Measurements from ENCODE around the gene SUGP1.

SUGP1 gene

DNA sequence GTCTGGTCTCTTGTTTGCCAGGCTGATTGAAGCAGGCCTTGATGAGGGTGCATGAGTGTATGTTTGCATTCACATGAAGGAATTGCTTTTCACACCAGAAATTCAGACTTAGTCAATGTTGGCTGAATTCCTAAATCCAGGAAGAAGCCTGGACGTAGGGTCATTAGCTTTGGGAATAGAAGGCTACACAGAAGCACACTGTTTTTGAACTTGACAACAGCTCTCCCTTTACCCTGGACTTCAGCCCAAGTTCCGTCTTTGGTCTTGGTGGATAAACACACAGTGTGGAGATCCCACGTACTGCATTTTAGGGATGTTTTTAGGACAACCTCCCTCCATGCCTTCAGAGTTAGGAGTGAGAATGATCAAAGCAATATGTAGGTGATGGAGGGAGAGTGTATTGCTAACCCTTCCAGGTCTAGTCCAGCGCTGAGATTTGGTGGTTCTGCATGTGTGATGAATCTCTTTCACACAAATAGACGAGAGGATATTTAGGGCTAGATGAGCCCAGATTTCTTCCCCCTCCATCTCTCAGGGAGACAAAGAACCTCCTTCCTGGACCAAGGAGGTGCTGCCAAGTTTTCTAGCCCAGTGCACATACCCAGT, 70.0 kb downstream of the SUGP1 start:
- no peak for DNase-seq (ENCODE audit: low read depth in 2 of 2)
- no peak for TF ChIP-seq CTCF (IDR thresholded peaks at IDR 0.05; ENCODE audit: low read depth, low read length)

DNA sequence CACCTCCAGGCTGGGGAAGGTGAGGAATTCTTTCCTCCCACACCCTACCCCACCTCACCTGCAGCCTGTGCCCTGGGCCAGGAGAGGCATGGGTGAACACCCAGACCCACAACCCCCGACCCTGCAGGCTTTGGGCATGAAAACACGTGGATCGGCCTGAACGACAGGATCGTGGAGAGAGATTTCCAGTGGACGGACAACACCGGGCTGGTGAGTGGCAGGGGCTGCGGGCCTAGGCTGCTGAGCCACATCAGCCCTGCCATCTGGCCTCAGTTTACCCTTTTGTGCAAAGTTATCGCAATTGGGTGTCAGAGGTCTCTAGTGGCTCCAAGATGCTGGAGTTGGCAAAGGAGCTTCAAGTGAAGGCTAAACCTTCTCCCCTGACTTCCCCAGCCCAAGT, 79.8 kb downstream of the SUGP1 start:
- no peak for TF ChIP-seq CTCF (IDR thresholded peaks at IDR 0.05; ENCODE audit: low read depth, low read length)
- H3K4me3 ChIP-seq (replicated peaks in 1 of 2; ENCODE audit: low read depth in 2 of 2, low read length in 2 of 2): no peak overlapping the region
- no peak for DNase-seq (ENCODE audit: low read depth in 2 of 2)

More for the DNA sequence above, 70.0 kb downstream of the SUGP1 start:
- no peak overlapping the region for H3K4me3 ChIP-seq (replicated peaks in 1 of 2; ENCODE audit: low read depth in 2 of 2, low read length in 2 of 2)

DNA sequence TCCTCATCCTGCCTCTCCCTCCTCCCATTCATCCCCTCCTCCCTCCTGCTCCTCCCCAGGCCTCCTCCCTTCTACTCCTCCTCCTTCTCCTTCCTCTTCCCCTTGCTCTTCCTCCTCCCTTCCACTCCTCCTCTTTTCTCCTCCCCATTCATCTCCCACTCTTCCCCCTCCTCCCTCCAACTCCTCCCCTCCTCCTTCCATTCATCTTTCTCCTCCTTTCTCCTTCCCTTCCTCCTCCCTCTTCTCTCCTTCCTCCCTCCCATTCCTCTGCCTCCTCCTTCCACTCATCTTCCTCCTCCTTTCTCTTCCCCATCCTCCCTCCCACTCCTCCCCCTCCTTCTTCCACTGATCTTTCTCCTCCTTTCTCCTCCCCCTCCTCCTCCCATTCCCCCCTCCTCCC, 80.6 kb downstream of the SUGP1 start:
- H3K4me3 ChIP-seq (replicated peaks in 1 of 2; ENCODE audit: low read depth in 2 of 2, low read length in 2 of 2): no peak overlapping the region
- TF ChIP-seq CTCF (IDR thresholded peaks at IDR 0.05; ENCODE audit: low read depth, low read length): no peak
- DNase-seq (ENCODE audit: low read depth in 2 of 2): no peak

DNA sequence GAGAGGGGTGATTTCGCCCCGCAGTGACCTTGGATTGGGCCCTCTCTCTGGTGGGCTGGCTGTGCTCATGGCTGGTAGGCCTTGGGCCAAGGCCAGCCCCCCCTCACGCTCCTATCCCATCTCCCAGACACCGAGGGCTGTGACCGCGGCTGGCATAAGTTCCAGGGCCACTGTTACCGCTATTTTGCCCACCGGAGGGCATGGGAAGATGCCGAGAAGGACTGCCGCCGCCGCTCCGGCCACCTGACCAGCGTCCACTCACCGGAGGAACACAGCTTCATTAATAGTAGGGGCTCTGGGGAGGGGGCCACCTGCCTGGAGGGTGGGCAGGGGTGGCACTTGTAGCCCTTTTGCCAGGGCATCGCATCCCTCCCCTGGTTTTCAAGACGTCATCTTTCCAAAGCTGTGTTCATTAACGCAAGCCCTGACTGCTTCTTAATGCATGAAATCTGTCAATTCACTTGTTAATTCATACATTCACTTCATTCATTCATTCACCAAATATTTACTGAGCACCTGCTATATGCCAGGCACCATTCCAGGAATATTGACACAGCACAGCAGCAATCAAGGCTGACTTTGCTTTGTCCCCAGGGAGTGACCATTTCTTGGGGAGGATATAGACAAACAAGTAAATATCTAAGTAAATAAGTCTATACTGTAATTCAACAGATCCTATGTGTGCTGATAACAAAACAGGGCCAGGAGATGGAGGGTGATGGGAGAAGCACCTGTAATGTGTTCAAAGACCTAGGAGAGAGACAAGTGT, 82.0 kb downstream of the SUGP1 start:
- H3K4me3 ChIP-seq (replicated peaks in 1 of 2; ENCODE audit: low read depth in 2 of 2, low read length in 2 of 2): no peak overlapping the region
- TF ChIP-seq CTCF (IDR thresholded peaks at IDR 0.05; ENCODE audit: low read depth, low read length): no peak
- DNase-seq (ENCODE audit: low read depth in 2 of 2): no peak

GRCh38 chr19:19236173-19236572, 84.1 kb downstream of the SUGP1 start:
- no peak for TF ChIP-seq CTCF (IDR thresholded peaks at IDR 0.05; ENCODE audit: low read depth, low read length)
- DNase-seq (ENCODE audit: low read depth in 2 of 2): no peak

GRCh38 chr19:19234220-19234816, 86.0 kb downstream of the SUGP1 start:
- DNase-seq (ENCODE audit: low read depth in 2 of 2): no peak
- TF ChIP-seq CTCF (IDR thresholded peaks at IDR 0.05; ENCODE audit: low read depth, low read length): no peak
- no peak overlapping the region for H3K4me3 ChIP-seq (replicated peaks in 1 of 2; ENCODE audit: low read depth in 2 of 2, low read length in 2 of 2)

More at GRCh38 chr19:19236173-19236572, 84.1 kb downstream of the SUGP1 start:
- no peak overlapping the region for H3K4me3 ChIP-seq (replicated peaks in 1 of 2; ENCODE audit: low read depth in 2 of 2, low read length in 2 of 2)
